Epithelial cell of proximal tubule (primary cell): ENCODE measurements around the gene EFCAB11. TPM values are rescaled to one million over a fixed set of nuclear protein-coding genes. Genes with fewer than 3 reads are reported as not detected.
A peak's percentile ranks its signal among the peaks of the same experiment; 100 is the strongest.

Experiments
- DNase-seq: peaks from one replicate; pipeline ENCODE4 v3.0.0-alpha.2; 2011; ENCODE audit warnings: low read depth
- H3K4me3 ChIP-seq: 2 replicates; pipeline ENCODE4 v1.5.1; 2011; ENCODE audit warnings: low read depth, mild to moderate bottlenecking, low read length
- total RNA-seq: library from RNA; depleted of rRNA; stranded (reverse); fragments of >200 nt; gene quantifications from 2 replicates; pipeline ENCODE4 v1.2.3, GENCODE V29; 2015
- TF ChIP-seq, protein P1 (sequence below): conservative IDR thresholded peaks from 2 replicates; pipeline ENCODE4 v1.5.1; 2012; ENCODE audit warnings: low read depth, mild to moderate bottlenecking, low read length

The EFCAB11 gene
- total RNA-seq, 1 donor from 2014 or later: 17.4 TPM

DNA sequence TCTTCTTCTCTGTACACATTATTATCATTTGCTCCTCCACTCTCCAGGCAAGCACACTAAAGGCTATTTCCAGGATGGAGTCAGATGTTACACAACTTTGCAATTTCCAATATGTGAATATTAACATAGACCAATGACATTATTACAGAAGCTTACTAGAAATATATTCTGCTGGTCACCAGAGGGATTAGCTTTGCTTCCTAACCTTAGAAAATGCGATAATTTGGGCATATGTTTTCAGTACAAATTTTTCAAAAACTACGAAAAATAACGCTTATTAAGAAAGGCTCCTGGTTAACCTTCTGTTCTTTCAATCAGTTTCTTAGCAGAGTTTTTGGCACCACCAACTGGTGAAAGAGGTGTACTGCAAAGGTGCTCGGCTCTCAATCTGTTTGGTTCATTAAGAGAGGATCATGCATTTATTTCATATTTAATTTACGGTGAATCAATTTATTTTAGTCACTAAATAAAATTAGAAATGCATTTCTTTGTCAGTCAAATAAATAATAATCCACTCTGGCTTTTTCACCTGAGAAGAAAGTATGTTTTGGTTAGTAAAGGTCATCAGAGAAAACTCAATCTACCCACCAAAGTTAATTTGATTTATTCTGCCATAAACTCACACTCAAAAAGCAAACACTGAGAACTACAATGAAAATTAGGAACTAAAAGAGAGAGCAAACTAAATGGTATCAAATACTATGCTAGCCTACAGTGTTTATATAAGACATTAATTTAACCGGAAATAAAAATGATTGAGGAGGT is 39.2 kb downstream of the EFCAB11 start:
- TF ChIP-seq, protein P1, sequence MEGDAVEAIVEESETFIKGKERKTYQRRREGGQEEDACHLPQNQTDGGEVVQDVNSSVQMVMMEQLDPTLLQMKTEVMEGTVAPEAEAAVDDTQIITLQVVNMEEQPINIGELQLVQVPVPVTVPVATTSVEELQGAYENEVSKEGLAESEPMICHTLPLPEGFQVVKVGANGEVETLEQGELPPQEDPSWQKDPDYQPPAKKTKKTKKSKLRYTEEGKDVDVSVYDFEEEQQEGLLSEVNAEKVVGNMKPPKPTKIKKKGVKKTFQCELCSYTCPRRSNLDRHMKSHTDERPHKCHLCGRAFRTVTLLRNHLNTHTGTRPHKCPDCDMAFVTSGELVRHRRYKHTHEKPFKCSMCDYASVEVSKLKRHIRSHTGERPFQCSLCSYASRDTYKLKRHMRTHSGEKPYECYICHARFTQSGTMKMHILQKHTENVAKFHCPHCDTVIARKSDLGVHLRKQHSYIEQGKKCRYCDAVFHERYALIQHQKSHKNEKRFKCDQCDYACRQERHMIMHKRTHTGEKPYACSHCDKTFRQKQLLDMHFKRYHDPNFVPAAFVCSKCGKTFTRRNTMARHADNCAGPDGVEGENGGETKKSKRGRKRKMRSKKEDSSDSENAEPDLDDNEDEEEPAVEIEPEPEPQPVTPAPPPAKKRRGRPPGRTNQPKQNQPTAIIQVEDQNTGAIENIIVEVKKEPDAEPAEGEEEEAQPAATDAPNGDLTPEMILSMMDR: peak; percentile 96
- H3K4me3 ChIP-seq: no peak overlapping the region
- no peak for DNase-seq

DNA sequence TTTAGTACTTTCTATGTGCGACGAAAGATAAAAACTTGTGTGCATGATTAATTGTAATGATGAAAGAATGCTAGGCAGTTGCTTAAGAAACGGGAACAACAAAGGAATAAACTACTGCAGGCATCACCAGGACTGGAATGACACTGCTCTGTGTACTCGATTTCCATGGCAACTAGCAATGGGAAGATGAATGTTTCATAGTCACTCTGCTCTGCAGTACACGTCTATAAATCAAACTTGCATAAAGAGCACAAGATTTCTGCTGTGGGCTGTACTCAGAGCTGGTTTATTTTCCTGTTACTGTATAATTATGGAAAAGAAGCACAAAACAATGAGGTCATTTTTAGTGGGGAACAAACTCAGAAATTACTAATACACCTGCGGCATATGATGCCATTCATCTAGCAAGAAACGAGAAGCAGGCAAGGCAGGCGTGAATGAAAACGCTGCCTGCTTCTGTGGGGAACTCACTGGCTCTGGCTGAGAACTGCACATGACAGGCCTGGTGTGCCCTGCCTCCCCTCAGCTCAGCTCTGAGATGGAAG is 41.8 kb downstream of the EFCAB11 start:
- no peak overlapping the region for H3K4me3 ChIP-seq
- TF ChIP-seq, protein P1: no peak
- DNase-seq: peak; percentile 96

DNA sequence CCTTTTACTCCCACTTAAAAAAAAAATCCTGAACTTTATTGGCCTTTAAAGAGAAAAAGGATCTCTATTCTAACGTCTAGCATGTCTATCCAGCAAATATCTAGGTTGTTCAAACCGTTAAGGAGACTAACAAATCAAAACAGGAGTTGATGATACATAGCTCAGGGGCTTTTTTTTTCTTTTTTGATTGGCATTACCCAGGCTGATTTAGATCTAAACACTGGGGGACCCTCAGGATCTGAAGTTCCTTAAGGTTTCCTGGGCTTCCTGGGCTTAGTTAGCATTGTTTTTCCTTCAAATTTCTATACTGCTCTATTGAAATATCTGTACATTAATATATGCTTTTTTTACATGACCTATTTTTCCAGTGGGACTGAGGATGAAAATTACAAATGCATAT is 42.3 kb downstream of the EFCAB11 start:
- TF ChIP-seq, protein P1: no peak
- H3K4me3 ChIP-seq: no peak overlapping the region
- DNase-seq: no peak

DNA sequence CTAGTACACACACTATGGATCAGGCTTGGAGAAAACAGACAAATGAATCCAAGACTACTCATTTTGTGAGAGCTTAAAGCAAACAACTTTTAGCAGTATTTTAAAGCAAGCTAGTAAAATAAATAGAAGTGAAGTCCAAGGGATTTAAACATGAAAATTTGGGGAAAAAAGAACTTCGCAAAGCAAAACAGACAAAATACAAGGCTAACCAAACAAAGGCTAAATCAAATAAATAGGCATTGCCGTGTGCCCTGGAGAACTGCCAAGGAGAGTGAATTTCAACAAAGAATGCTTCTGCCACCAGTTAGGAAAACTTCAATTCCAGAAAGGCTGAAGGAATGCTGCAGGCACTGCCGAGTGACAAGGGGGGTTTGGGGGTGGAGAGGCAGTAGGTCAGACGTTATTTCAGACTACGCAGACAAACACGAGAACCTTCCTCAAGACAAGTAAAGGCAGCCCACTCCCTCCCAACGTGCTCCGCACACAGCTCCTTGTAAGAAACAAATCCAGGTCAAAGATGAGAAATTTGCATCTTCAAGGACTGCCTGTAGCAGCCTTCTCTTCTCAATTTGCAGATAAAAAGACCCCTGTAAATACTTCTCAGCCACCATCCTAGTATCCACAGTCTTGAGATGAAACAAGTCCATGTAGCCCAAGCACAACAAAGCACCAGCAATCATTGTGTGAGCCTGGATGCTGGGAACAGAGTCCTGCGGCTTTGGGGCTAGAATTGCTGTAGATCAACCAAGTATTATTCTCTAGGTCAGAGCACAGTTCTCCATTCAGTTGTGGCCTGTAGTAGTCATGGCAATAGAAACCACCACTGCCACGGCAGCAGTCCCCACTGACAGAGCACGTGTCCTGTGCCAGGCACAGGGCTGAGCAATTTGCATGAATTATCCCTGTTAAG is 43.3 kb downstream of the EFCAB11 start:
- peak overlapping the region; percentile 9 for H3K4me3 ChIP-seq
- TF ChIP-seq, protein P1: no peak
- DNase-seq: no peak

DNA sequence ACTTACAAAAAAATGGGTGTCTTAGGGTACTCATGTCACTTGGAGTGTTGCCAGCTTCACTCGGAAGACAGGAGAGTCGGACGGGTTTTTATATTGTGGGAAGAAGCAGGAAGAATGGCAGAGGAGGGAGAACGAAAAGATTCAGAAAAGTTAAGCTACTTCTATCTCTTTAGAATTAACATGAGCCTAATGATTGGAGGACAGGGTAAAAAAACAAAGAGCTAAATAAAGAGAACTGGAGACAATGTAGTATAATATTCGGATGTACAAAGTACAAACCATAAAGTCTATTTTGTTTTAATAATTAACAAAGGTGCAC is 43.9 kb downstream of the EFCAB11 start:
- TF ChIP-seq, protein P1: no peak
- no peak overlapping the region for H3K4me3 ChIP-seq
- DNase-seq: no peak

DNA sequence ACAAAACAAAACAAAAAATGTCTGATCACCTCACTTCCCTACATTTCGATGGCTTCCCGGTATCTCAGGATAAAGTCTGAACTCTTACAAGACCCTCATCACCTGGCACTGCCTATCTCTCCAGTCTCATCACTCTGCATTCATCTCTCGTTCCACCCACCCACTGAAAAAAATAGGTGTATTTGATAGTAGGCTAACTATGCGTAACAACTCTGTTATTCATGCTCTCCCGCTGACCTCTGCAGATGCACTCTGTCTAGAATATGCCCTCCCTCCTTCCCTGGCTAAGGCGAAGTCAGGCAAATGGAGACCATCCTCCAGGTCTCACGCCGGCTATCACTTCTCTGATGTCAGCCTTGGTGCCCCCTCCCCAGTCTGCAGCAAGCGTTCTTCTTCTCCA is 44.9 kb downstream of the EFCAB11 start:
- no peak for DNase-seq
- TF ChIP-seq, protein P1: no peak
- no peak overlapping the region for H3K4me3 ChIP-seq
